ENCODE measurements around the gene CXCL5.

DNA sequence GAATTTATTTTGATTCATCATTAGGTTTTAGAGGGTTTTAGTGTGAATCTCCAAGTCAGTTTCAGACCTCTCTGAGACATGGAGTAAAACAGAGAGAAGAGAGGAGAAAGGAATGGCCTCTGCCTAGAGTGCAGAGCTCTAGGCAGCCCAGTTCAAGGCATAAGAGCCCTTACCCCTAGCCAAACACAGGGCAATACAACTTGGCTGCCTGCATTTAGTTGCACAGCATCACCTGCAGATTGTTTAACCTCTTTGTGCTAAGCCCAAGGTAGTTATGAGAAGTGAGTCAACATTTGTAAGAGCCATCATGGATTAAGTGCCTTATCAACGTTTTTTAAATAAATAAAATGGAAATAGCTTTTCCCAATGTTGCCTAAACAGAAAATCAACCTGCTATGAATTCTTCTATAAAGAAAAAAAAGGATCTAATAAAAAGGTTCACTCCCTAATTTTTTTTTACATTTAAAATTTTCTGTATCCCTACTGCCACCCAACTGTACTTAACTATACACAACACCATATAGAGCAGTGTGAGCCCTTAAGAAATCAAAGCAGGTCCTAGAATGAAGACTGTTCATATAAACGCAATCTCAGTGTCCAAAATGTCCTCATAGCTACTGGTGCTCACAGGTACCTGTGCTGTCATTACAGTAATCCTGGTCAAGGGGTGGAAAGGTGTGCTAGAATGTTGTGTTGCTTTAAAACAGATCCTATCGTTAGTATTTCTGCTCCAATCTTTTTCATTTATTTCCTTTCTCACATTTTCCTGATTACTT is 52.6 kb downstream of the CXCL5 start:
- TF ChIP-seq, protein P1, sequence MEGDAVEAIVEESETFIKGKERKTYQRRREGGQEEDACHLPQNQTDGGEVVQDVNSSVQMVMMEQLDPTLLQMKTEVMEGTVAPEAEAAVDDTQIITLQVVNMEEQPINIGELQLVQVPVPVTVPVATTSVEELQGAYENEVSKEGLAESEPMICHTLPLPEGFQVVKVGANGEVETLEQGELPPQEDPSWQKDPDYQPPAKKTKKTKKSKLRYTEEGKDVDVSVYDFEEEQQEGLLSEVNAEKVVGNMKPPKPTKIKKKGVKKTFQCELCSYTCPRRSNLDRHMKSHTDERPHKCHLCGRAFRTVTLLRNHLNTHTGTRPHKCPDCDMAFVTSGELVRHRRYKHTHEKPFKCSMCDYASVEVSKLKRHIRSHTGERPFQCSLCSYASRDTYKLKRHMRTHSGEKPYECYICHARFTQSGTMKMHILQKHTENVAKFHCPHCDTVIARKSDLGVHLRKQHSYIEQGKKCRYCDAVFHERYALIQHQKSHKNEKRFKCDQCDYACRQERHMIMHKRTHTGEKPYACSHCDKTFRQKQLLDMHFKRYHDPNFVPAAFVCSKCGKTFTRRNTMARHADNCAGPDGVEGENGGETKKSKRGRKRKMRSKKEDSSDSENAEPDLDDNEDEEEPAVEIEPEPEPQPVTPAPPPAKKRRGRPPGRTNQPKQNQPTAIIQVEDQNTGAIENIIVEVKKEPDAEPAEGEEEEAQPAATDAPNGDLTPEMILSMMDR (IDR thresholded peaks at IDR 0.05): no peak
- TF ChIP-seq POLR2A (IDR thresholded peaks at IDR 0.05) (no peak), POLR2AphosphoS5 (IDR thresholded peaks at IDR 0.05) (no peak)

Measured in breast epithelium (tissue), 3 donors.